Measurements from ENCODE around the gene CBX1. TPM values are rescaled to one million over a fixed set of nuclear protein-coding genes. Genes with fewer than 3 reads are reported as not detected.

Gene CBX1
- total and polyA plus RNA-seq, 2 of the 8 experiments (the other 6 are each of a cell fraction or from before 2014, with no cell fraction given): 38.7 to 173 TPM

GRCh38 chr17:48100160-48100559 is 1.1 kb downstream of the CBX1 start:
- Histone ChIP-seq H2BK15ac (ENCODE audit: low read length) (no peak overlapping the region), H3K36me3 (ENCODE audit: control insufficient read depth in 2 of 4, insufficient read depth in 4 of 4, low read length in 3 of 4) (peaks cover 0 to 7% (median 2%) of the 10 kb centered on the region in 4 experiments; a peak in 2 of 8 replicates), H3K18ac (ENCODE audit: extremely low read depth, low read length) (peak overlapping the region; percentile 40; the same call in 1 of the 2 replicates), H3K4me3 (ENCODE audit: extremely low read depth in 1 of 4, insufficient read depth in 2 of 4, low read depth in 3 of 4, low read length in 4 of 4) (peak overlapping the region; percentile 74 to 94 (median 87)), H3K4ac (replicated peaks; ENCODE audit: insufficient read length, low read depth, low read length) (no peak overlapping the region), H3K27me3 (replicated peaks in 1 of 4; ENCODE audit: control insufficient read depth in 3 of 4, extremely low read depth in 1 of 4, insufficient read depth in 3 of 4, low read length in 3 of 4) (no peaks in the 10 kb centered on the region), H4K5ac (ENCODE audit: insufficient read length, low read depth, low read length) (peak overlapping the region; percentile 51), H3K79me1 (ENCODE audit: low read depth, low read length) (peaks cover 5% of the 10 kb centered on the region), H3K4me1 (replicated peaks in 1 of 4; ENCODE audit: control insufficient read depth in 3 of 4, insufficient read depth in 4 of 4, low read length in 3 of 4) (peaks cover 0 to 3% (median 0%) of the 10 kb centered on the region in 4 experiments; a peak in 1 of 7 replicates), H3K9ac (replicated peaks in 1 of 4; ENCODE audit: extremely low read depth in 1 of 4, low read depth in 3 of 4, low read length in 3 of 4) (peak overlapping the region in 3 of 4 experiments; percentile 77 to 80 (median 80); a peak in 4 of 7 replicates), H3K23me2 (ENCODE audit: low read depth, low read length) (peaks cover 7% of the 10 kb centered on the region; the same call in 1 of the 2 replicates), H4K20me1 (replicated peaks in 1 of 2; ENCODE audit: control insufficient read depth in 1 of 2, insufficient read depth in 2 of 2, low read length in 2 of 2) (peaks cover 3 to 10% of the 10 kb centered on the region in 2 experiments), H3K4me2 (ENCODE audit: insufficient read depth in 1 of 2, low read depth in 2 of 2, low read length in 2 of 2) (peak overlapping the region; percentile 67 to 84), H2AK5ac (ENCODE audit: low read depth, low read length) (no peak overlapping the region), H2BK12ac (ENCODE audit: low read depth, low read length) (0 out of 2 replicates have a peak overlapping the region, but pooled peaks have one; percentile 12), H4K91ac (replicated peaks; ENCODE audit: insufficient read length, low read length) (no peak overlapping the region), H3K27ac (ENCODE audit: low read depth, low read length) (0 out of 2 replicates have a peak overlapping the region, but pooled peaks have one; percentile 72), H2BK20ac (ENCODE audit: low read length) (no peak overlapping the region), H2BK120ac (replicated peaks; ENCODE audit: low read depth, low read length) (no peak overlapping the region), H3K79me2 (ENCODE audit: control insufficient read depth in 1 of 2, insufficient read depth in 2 of 2, low read length in 2 of 2) (peaks cover 18 to 53% of the 10 kb centered on the region in 2 experiments), H3K23ac (ENCODE audit: insufficient read length) (no peak overlapping the region), H4K8ac (ENCODE audit: extremely low read depth, insufficient read depth, low read length) (no peak overlapping the region), H2BK5ac (ENCODE audit: low read depth, low read length) (peak overlapping the region; percentile 96; the same call in 1 of the 2 replicates), H3K9me3 (ENCODE audit: insufficient read depth in 2 of 2, low read depth in 1 of 2, low read length in 1 of 2) (no peaks in the 10 kb centered on the region), H3K14ac (ENCODE audit: insufficient read length) (no peak overlapping the region), H2AFZ (ENCODE audit: low read length) (no peak overlapping the region), H3K56ac (replicated peaks; ENCODE audit: insufficient read length, low read depth, low read length) (peak overlapping the region; percentile 7)
- 23 to 100% methylated on average over 4 to 10 of the region's 10 CpGs for WGBS, 2 experiments (ENCODE audit: extremely low coverage in 1 of 2, insufficient coverage in 1 of 2, insufficient read length in 1 of 2, insufficient replicate concordance in 2 of 2, low coverage in 1 of 2, low lambda C conversion rate in 2 of 2, missing lambda C conversion rate in 1 of 2)
- FAIRE-seq (no peak), DNase-seq (ENCODE audit: low read depth in 1 of 2, low spot score in 2 of 2) (no peak)
- CTCF ChIA-PET (ENCODE audit: partially characterized antibody): interaction anchor here (0.6 to 7.7 kb wide), 11 partner anchors 14 to 150 kb away, joined by 3 to 58 read pairs (median 4); partner anchors contain the start of genes CDK5RAP3 and NFE2L1
- POLR2A ChIA-PET (ENCODE audit: partially characterized antibody): interaction anchor here (0.8 to 10.9 kb wide), 21 partner anchors 9 to 347 kb away, joined by 3 to 112 read pairs (median 4); partner anchors contain the start of genes CDK5RAP3 and NFE2L1
- TF ChIP-seq PHF8 (conservative IDR thresholded peaks at IDR 0.05; ENCODE audit: low read depth, low read length) (no peak), EP300 (IDR thresholded peaks at IDR 0.05; ENCODE audit: borderline replicate concordance in 1 of 2, low read depth in 2 of 2, low read length in 2 of 2) (no peak), SP4 (IDR thresholded peaks at IDR 0.05; ENCODE audit: low read length) (no peak), GTF2F1 (IDR thresholded peaks at IDR 0.05; ENCODE audit: borderline replicate concordance, low read depth, low read length) (no peak), BRCA1 (IDR thresholded peaks at IDR 0.05; ENCODE audit: low read depth, low read length) (no peak), SAP30 (IDR thresholded peaks at IDR 0.05; ENCODE audit: insufficient read depth, insufficient replicate concordance, low read length) (no peak), CBX5 (IDR thresholded peaks at IDR 0.05; ENCODE audit: low read depth, low read length) (no peak), KDM4A (IDR thresholded peaks at IDR 0.05; ENCODE audit: low read depth, low read length, severe bottlenecking) (no peak), CHD2 (IDR thresholded peaks at IDR 0.05; ENCODE audit: low read length) (no peak), BCL11A (IDR thresholded peaks at IDR 0.05; ENCODE audit: low read depth in 2 of 2, low read length in 2 of 2) (no peak), POLR2A (IDR thresholded peaks at IDR 0.05; ENCODE audit: control extremely low read depth in 1 of 2, low read depth in 2 of 2, low read length in 2 of 2) (no peak), TBP (IDR thresholded peaks at IDR 0.05; ENCODE audit: low read depth, low read length) (no peak), CREB1 (IDR thresholded peaks at IDR 0.05) (no peak)
